HTR-8/SVneo (cell line): Measurements from ENCODE around the gene CLBA1.
"Not testable (repeated sequence)": the region's sequence is repeated elsewhere in the genome, so short reads cannot be mapped to it uniquely, and the experiment has no call there.

ENCODE experiments used
- DNase-seq: peaks from one replicate; pipeline ENCODE4 v3.0.0; 2011; ENCODE audit warnings: low spot score, mixed read lengths; ENCODE audit not compliant: insufficient read length
- FAIRE-seq: peaks from 2 replicates; lab custom pipeline; 2011; peaks lifted over from hg19 to GRCh38; lab: Jason Lieb, UNC

Gene CLBA1

GRCh38 chr14:105034315-105035039 lies 48.9 kb downstream of the CLBA1 start:
- FAIRE-seq (no peak), DNase-seq (no peak)

DNA sequence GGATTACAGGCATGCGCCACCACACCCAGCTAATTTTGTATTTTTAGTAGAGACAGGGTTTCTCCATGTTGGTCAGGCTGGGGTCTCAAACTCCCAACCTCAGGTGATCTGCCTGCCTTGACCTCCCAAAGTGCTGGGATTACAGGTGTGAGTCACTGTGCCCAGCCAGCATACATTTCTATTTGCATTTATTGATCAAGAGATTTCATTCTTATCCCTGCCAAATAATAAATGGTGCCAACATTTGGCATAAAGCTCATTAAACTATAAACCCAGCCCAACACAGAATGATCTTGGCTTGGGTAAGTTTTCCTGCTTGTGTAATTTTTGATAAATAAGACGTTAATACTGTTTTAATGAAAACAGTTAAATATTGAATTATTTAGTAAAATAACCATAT lies 50.0 kb downstream of the CLBA1 start:
- FAIRE-seq = not testable (repeated sequence)

DNA sequence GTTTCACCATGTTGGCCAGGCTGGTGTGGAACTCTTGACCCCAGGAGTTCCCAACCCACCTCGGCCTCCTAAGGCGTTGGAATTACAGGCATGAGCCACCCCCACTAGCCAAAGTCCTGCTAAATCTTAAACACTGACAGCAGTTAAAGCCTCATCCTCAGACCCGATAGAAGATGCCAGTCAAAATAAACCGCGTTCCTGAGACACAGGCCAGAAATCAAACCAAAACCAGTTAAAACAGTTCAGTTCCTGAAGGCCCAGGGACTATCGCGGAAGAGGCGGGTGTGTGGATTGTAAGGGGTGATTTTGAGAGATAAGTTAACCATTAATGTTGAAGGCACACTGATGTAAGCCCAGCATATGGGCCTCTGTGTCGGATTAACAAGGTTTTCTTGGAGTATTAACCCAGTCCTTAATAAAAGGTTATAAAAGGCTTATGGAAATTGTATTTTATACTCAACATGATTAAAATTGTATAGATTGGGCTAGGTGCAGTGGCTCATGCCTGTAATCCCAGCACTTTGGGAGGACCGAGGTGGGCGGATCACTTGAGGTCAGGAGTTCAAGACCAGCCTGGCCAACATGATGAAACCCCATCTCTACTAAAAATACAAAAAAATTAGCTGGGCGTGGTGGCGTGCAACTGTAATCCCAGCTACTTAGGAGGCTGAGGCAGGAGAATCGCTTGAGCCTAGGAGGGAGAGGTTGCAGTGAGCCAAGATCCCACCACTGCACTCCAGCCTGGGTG lies 54.0 kb downstream of the CLBA1 start:
- FAIRE-seq (no peak), DNase-seq (no peak)

More for the DNA sequence above, 50.0 kb downstream of the CLBA1 start:
- DNase-seq = not testable (repeated sequence)

DNA sequence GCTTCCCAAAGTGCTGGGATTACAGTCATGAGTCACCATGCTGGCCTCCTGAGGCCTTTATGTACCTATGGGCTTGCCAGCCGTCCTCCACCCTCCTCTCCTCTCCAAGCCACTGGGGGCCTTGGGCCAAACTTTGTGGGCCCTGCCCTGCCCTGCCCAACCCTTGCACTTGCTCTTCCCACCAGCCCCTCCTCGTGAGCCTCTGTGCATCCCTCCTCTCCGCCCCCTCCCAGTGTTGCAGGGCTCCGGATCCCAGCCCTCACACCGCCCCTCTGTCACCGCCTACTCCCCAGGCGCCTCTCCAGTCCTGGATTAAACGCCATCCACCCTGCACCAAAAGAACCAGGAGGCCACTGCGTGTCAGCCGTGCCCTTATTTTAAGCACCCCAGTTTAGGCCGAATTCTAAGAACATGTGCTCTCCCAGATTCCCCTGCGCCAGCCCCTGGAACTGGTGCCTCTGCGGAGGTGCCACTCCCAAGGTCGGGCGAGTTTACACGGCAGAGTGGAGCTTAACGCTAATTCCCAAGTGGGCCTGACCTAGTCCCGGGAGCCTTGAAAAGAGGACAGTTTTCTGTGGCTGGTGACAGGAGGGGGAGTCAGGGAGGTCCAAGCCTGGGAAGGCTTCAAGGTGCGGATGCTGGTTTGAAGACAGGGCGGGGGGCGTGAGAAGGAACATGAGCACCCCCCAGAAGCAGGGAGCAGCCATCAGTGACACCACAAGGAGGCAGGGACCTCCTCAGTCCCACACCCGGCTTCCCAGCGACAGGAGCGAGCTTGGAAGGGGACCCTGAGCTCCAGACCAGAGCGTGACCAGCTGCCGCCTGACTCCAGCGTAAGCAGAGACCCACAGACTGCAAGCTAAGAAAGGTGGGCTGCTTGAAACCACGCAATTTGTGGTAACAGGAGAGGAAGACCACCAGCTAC lies 56.5 kb downstream of the CLBA1 start:
- DNase-seq (no peak), FAIRE-seq (no peak)

DNA sequence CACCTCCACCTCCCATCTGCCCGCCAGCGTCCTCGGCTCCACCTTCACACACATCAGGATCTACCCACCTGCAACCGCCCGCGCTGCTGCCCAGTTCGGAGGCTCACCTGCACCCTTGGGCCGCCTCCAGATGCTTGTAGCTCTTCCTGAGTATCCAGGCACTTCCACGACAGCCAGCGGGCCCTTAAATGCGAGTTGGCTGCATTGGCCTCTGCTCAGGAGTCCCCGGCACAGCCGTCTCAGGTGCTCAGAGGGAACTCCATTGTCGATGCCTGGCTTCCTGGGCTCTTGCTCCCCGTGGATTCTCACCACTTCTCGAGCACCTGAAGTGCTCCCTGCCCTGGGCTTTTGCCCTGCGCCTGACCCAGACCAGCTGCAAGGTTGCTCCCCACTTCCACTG lies 57.2 kb downstream of the CLBA1 start:
- FAIRE-seq = no peak
- no peak for DNase-seq

GRCh38 chr14:105043641-105044040 lies 58.1 kb downstream of the CLBA1 start:
- no peak for FAIRE-seq
- DNase-seq = no peak
